ENCODE data around the gene ARMC6.

GRCh38 chr19:19064098-19064722 is 30.8 kb downstream of the ARMC6 start:
- TF ChIP-seq POLR2A (IDR thresholded peaks at IDR 0.05) (no peak), CTCF (IDR thresholded peaks at IDR 0.05) (peak in 1 of 4 donors; percentile 18)
